Measurements from ENCODE around the gene CDHR1. TPM values are rescaled to one million over a fixed set of nuclear protein-coding genes. Genes with fewer than 3 reads are reported as not detected.
A peak's percentile ranks its signal among the peaks of the same experiment; 100 is the strongest.

Gene CDHR1
- polyA plus RNA-seq, 3 donors = not detected

DNA sequence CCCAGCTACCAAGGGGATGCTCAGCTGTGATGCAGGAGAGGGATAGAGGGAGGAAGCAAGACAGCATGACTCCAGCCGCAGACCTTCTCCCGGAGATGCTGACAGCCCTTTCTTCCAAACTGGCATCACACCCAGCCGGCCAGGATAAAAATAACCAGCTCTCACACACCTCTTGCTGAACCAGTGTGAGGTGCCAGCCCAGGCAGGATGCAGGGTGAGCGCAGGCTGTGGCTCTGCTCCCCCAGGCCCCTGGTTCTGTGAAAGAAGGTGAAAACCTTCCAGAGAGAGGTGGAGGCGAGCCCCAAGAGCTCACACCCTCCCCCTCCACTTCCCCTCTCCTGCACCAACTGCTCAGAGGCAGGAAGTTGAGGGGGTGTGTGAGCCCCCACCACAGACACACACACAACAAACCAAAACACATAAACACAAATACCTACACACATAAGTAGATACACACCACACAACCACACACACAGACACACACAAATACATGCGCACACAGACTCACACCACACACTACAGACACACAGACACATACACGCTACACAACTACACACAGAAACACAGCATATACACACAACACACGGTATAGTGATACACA lies 16.7 kb upstream of the CDHR1 start:
- Mint-ChIP-seq H3K4me1 (no peaks in the 10 kb centered on the region), H3K9me3 (peaks cover 0 to 9% (median 3%) of the 10 kb centered on the region in 7 donors), H3K27me3 (ENCODE audit: low read depth in 3 of 3) (no peaks in the 10 kb centered on the region), H3K4me3 (no peak overlapping the region), H3K27ac (peak overlapping the region in 1 of 7 donors; percentile 28), H3K36me3 (no peaks in the 10 kb centered on the region)
- H4K20me1 ChIP-seq (ENCODE audit: insufficient read depth, low read length) = no peaks in the 10 kb centered on the region
- TF ChIP-seq, protein P1, sequence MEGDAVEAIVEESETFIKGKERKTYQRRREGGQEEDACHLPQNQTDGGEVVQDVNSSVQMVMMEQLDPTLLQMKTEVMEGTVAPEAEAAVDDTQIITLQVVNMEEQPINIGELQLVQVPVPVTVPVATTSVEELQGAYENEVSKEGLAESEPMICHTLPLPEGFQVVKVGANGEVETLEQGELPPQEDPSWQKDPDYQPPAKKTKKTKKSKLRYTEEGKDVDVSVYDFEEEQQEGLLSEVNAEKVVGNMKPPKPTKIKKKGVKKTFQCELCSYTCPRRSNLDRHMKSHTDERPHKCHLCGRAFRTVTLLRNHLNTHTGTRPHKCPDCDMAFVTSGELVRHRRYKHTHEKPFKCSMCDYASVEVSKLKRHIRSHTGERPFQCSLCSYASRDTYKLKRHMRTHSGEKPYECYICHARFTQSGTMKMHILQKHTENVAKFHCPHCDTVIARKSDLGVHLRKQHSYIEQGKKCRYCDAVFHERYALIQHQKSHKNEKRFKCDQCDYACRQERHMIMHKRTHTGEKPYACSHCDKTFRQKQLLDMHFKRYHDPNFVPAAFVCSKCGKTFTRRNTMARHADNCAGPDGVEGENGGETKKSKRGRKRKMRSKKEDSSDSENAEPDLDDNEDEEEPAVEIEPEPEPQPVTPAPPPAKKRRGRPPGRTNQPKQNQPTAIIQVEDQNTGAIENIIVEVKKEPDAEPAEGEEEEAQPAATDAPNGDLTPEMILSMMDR (IDR thresholded peaks at IDR 0.05) = no peak
- intact Hi-C loops (cut with micrococcal nuclease) = no loop called here
- H2AFZ ChIP-seq (ENCODE audit: insufficient read depth, low read depth, low read length, poor library complexity, severe bottlenecking) = no peak overlapping the region
- H3K27me3 ChIP-seq (ENCODE audit: control insufficient read depth in 2 of 2, insufficient read depth in 2 of 2, low read length in 2 of 2) = no peaks in the 10 kb centered on the region
- no peaks in the 10 kb centered on the region for H3K36me3 ChIP-seq (replicated peaks in 1 of 2; ENCODE audit: control insufficient read depth in 1 of 2, insufficient read depth in 2 of 2, low read length in 2 of 2)
- no peak overlapping the region for H3K9ac ChIP-seq (ENCODE audit: insufficient read depth, low read length, poor library complexity, severe bottlenecking)
- no peaks in the 10 kb centered on the region for H3K9me3 ChIP-seq (replicated peaks in 1 of 2; ENCODE audit: control insufficient read depth in 1 of 2, insufficient read depth in 1 of 2, low read length in 2 of 2)
- no peak overlapping the region for H3K4me2 ChIP-seq (replicated peaks; ENCODE audit: extremely low read depth, low read length, poor library complexity, severe bottlenecking)
- 47% methylated on average over 6 of the region's 8 CpGs for WGBS (ENCODE audit: insufficient coverage)
- DNase-seq = no peak
- H3K4me1 ChIP-seq (ENCODE audit: control insufficient read depth in 1 of 2, insufficient read depth in 2 of 2, low read length in 2 of 2) = no peaks in the 10 kb centered on the region
- no peaks in the 10 kb centered on the region for H3K79me2 ChIP-seq (ENCODE audit: insufficient read depth, low read length)
- H3K4me3 ChIP-seq (replicated peaks in 1 of 3; ENCODE audit: low read depth in 2 of 3, low read length in 3 of 3) = no peak overlapping the region
- H3K27ac ChIP-seq (ENCODE audit: low read depth in 1 of 2, low read length in 2 of 2) = no peak overlapping the region

DNA sequence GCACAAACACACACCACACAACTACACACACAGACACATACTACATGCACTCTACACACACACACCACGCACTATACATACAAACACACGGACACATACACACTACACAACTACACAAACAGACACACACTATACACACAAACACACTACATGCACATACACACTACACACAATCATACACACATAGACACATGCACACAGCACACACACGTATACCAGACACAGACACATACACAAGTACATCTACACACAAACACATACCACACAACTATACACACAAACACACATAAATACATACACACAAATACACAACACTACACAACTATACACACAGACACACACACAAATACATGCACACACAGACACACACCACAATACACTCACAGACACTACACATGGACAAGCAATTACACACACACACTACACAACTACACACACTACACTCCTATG lies 16.2 kb upstream of the CDHR1 start:
- TF ChIP-seq, protein P1 (IDR thresholded peaks at IDR 0.05) = no peak
- H3K36me3 Mint-ChIP-seq = no peaks in the 10 kb centered on the region
- WGBS (ENCODE audit: insufficient coverage) = 98% methylated on average over 3 of the region's 3 CpGs
- DNase-seq = no peak
- H3K27me3 Mint-ChIP-seq (ENCODE audit: low read depth in 3 of 3) = no peaks in the 10 kb centered on the region
- H3K27ac ChIP-seq (ENCODE audit: low read depth in 1 of 2, low read length in 2 of 2) = no peak overlapping the region
- no peak overlapping the region for H3K4me3 ChIP-seq (replicated peaks in 1 of 3; ENCODE audit: low read depth in 2 of 3, low read length in 3 of 3)
- H3K9me3 ChIP-seq (replicated peaks in 1 of 2; ENCODE audit: control insufficient read depth in 1 of 2, insufficient read depth in 1 of 2, low read length in 2 of 2) = no peaks in the 10 kb centered on the region
- H3K9ac ChIP-seq (ENCODE audit: insufficient read depth, low read length, poor library complexity, severe bottlenecking) = no peak overlapping the region
- no peaks in the 10 kb centered on the region for H3K36me3 ChIP-seq (replicated peaks in 1 of 2; ENCODE audit: control insufficient read depth in 1 of 2, insufficient read depth in 2 of 2, low read length in 2 of 2)
- H3K4me1 ChIP-seq (ENCODE audit: control insufficient read depth in 1 of 2, insufficient read depth in 2 of 2, low read length in 2 of 2) = no peaks in the 10 kb centered on the region
- no peaks in the 10 kb centered on the region for H3K79me2 ChIP-seq (ENCODE audit: insufficient read depth, low read length)
- no peak overlapping the region for H3K4me2 ChIP-seq (replicated peaks; ENCODE audit: extremely low read depth, low read length, poor library complexity, severe bottlenecking)
- no peak overlapping the region for H3K4me3 Mint-ChIP-seq
- peaks cover 0 to 9% (median 3%) of the 10 kb centered on the region in 7 donors for H3K9me3 Mint-ChIP-seq
- H3K4me1 Mint-ChIP-seq = no peaks in the 10 kb centered on the region
- H3K27ac Mint-ChIP-seq = no peak overlapping the region
- H3K27me3 ChIP-seq (ENCODE audit: control insufficient read depth in 2 of 2, insufficient read depth in 2 of 2, low read length in 2 of 2) = no peaks in the 10 kb centered on the region
- H4K20me1 ChIP-seq (ENCODE audit: insufficient read depth, low read length) = no peaks in the 10 kb centered on the region
- intact Hi-C loops (cut with micrococcal nuclease) = no loop called here
- H2AFZ ChIP-seq (ENCODE audit: insufficient read depth, low read depth, low read length, poor library complexity, severe bottlenecking) = no peak overlapping the region

Data from CD14-positive monocyte (primary cell).